HG03457 (cell line): ENCODE measurements around the gene FAM204A.

Source experiments
- ATAC-seq: cut with Tn5 transposase; IDR thresholded peaks from one replicate; pipeline ENCODE4 v1.9.1; 2021; ENCODE audit warnings: moderate number of reproducible peaks; ENCODE audit not compliant: unreplicated experiment

The FAM204A gene

DNA sequence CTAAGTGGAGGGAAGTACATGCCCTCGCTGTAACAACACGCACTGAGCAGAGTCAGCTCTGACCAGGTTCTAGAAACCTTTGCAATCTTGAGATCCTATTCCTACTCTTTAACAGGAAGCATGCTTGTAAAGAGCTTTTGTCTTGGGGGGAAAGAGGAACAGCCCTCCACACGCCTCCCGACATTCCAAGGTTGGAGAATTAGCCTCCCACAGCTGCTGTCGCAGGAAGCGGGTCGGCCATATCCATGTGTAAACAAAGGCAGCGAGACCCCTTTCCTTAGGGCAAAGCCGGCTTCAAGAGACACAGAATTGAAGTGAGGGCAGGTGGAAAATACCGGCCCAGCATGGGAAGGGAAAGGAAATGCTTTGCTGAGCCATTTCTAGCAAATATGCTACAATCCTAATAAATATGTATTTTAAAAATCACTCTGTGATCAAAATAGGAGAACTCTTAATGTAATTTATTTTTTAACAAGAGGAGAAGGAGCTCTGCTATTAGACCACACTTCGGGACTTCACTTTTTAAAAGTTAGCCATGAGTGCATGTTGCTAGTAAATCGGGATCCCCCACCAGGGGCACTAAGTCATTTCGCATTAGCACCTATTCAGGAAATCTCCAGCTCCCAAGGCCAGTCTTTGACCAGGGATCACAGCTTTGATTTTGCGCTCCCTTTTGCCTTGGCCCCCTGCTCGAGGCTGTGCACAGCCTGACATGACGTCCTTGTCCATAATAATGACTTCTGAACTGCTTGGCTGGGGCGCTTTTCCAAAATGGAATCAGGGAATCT lies 55.9 kb downstream of the FAM204A start:
- ATAC-seq: no peak

DNA sequence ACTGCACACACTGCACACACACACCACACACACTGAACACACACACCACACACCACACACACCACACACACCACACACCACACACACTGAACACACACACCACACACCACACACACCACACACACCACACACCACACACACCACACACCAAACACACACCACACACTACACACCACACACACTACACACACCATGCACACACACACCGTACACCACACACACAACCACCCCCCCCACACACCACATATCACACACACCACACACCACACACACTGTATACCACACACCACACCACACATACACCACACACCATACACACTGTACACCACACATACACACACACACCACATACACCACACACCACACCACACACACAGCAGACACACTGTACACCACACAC lies 59.5 kb downstream of the FAM204A start:
- ATAC-seq: no peak

DNA sequence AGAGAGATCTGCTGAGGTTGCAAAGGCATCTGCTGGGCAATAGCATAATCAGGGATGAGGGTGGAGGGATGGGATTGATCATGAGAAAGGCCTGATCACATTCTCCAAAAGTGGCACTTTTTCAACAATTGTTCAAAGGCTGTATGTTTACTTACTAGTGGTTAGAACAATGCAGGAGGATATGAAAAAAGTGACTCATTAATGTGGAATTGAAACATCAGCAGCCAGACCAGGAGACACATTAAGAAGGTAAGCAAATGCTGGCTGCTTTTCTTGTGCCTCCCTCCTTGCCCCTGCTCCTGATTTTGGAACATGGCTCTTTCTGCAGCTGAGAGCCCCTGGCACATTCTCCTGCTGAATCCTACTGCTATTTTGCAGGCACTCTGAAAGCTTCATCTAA lies 63.5 kb downstream of the FAM204A start:
- ATAC-seq: no peak

DNA sequence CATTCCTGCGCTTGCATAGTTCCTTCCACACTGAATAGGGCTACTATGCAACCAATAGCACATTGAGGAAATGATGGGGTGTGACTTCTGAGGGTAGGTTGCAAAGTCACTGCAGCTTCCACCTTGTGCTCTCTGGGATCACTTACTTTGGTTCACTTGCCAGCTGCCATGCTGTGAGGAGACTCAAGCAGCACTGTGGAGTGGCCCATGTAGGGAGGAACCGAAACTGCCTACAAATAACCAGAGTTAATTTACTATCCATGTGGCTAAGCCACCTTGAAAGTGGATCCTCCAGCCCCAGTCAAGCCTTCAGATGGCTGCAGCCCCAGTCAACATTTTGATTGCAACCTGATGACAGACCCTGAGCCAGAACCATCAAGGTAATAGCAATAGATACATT lies 64.3 kb downstream of the FAM204A start:
- ATAC-seq: no peak

DNA sequence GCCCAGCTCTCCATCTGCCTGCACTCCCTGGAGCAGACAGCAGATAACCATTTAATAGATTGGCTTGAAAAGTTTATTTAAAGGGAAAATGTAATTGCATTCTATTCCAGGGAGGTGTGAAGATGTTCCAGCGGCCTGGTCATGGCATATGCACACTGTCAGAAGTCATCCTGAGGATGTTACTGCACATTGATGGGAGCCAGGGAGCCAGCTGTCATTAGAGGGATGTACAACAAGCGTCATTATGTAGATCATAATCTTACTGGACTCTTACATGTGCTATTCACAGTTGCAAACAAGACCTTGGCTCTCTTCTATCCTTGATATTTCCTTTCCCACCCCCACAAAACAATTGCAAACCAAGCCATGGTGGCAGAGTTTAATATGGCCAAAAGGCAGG lies 65.4 kb downstream of the FAM204A start:
- ATAC-seq: no peak

DNA sequence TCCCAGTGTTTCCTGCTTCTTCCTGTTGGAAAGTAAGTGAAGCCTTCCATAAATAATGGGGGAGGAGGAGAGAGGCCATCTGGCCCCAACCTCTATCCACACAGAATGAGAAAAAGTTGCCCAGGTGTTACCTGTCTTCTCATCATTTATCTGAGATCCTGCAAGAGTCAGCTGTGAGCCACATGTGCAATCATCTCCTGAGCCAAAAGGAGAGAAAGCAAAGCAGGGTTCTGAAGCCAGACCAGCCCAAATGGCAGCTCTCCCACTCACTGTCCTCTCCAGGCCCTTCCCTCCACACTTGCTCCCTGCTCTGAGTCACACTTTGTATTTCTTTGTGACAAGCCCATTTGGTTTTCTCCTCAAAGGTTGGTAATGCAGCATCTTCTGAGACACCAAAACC lies 65.9 kb downstream of the FAM204A start:
- no peak for ATAC-seq

DNA sequence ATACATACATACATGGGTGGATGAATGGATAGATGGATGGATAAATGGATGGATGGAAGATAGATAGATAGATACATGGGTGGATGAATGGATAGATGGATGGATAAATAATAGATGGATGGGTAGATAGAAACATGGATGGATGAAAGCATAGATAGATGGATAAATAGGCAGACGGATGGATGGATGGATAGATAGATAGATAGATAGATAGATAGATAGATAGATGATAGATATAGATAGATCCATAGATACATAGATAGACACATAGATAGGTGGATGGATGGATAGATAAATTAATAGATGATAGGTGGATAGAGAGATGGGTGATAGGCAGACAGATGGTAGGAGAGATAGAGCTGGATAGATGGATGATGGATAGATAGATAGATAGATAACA lies 68.5 kb downstream of the FAM204A start:
- no peak for ATAC-seq

DNA sequence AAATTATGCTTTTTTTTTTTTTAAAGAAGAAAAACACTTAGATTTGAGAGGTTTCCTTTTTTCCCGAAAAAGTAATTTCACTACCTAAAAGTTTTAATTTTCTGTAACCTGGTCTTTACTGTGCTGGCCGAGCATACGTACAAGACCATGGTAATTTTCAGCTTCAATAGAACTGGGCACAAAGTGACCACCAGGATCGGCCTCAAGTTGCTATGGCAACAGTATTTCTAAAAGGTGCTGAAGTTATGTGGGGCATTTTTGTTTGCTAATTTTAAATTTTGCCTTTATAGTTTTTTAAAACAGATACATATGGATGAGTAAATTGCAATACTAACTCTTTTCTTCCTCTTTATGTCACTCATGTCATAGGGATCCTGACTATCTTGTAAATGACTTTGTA lies 69.4 kb downstream of the FAM204A start:
- no peak for ATAC-seq

DNA sequence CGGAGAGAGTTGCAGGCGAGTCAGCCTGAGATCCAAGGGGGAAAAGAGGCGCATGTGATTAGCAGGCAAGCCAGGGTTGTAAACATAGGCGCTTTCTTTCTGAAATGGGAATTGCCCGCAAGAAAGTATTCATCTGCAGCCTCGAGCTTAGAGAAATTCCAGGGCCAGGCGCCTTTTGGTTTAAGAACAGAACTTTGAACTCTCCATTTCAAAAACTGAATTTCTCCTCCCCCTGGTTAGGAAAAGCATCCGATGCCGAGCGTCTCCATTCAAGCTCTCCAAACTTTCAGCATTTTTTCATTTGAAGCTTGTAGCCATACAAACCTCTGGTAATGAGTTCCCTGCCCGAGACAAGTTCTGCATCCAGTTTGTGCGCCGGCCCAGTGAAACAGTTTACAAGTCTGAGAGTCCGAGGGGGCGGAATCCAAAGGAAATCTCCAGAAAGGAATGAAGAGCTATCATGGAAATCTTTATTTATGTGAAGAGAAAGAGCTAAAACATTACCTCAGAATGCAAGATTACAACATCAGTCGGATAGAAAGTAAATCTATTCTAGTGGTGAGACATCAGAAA lies 69.9 kb downstream of the FAM204A start:
- ATAC-seq: no peak

DNA sequence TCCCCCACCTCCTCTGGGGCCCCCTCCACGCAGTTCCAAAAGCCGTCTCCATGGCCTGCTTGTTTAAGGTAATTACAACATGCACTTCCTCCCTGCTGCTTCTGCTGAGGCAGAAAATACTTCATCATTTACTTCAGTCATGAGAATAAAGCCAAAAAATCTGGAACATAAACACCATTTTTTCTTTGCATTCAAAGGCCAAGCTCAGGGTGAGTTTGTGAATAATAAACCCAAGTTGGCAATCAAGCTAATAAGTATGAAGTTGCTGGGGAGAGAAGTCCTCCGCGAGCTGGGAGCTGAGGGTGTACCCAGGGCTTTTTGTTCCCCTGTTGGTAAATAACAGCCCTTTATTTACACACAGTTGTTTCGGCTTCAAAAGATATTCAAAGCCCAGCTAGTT lies 70.5 kb downstream of the FAM204A start:
- no peak for ATAC-seq

DNA sequence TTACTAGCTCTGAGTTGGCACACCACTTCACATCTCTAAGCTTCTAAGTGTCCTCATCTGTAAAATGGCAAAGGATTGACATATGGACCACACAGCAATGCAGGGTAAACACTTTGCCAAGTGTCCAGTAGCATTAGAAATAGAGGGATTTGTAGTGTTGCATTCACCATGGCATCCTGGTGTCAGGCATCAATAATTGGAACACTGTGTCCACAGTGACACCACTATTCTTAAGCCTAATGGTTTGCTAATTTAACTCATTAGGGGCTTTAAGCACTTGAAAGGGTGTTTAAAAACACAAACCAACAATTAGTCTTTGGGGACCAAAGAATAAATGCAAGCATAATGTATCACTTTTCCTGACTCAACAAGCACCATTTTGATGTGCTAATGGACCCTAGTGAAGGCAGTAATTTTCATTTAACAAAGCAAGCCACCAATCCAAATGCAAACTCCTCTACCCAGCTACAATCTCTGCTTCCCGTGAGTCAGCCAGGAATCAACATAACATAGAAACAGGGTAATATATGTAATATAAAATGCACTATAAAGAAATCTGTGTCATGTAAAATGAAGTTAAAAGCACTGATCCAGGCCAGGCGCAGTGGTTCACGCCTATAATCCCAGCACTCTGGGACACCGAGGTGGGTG lies 75.9 kb downstream of the FAM204A start:
- no peak for ATAC-seq

DNA sequence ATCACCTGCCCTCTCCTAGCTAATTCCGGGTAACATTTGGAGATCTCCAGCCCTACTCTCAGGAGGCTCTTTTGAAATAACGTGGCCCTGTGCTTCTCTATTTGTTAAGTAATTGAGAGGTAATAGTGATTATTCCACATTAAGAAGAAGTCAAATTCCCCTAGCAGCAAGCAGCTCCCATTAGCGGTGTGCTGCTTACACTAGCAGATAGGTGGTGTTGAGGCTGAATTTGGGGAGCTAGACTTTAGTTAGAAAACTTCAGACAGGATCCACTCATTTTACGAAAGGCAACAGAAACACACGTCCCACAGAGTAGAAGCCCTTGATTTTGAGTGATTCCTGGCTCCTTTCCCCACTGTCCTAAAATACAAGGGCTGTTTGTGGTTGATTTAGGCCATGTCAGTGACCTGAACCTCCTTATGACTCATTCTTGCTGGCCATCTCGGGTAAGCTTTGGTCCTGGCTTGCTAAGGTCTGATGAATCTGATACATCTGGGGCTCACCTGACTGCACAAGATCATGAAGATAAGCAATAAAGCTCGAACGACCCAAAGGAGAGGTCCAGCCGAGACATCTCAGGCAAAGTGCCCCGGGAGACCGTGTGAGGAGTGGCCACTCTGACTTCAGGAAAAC lies 77.2 kb downstream of the FAM204A start:
- no peak for ATAC-seq

DNA sequence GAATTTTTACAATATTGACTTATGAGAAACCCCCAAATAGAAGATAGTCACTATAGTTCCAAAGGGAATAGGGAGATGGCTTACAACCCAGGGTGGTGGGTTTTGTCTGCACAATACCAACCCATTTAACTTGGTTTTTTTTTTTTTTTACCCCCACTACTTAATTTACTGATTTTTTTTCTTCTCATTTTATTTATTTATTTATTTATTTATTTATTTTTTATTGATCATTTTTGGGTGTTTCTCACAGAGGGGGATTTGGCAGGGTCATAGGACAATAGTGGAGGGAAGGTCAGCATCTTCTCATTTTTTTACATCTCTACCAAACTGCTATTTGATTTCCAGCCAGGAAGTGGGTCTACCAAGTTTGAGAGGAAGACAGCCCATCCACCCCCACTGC lies 77.9 kb downstream of the FAM204A start:
- ATAC-seq: no peak

DNA sequence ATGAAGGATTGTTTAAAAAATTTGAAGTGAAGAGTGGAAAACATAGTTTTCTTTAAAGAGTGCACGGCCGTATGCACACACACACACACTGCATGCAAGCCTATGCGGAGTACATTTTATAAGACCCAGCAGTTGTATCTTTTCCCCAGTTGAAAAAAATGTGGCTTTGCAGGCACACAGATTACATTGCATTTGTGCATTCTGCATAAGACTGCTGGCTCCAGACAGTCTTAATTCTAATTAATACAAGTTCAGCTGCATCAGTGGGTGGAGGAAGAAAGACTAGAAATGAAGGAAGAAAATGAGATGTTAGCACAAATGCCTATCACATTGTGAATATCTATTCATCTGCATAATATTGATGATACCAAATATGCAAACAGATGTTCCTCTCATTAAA lies 79.6 kb downstream of the FAM204A start:
- ATAC-seq: no peak

DNA sequence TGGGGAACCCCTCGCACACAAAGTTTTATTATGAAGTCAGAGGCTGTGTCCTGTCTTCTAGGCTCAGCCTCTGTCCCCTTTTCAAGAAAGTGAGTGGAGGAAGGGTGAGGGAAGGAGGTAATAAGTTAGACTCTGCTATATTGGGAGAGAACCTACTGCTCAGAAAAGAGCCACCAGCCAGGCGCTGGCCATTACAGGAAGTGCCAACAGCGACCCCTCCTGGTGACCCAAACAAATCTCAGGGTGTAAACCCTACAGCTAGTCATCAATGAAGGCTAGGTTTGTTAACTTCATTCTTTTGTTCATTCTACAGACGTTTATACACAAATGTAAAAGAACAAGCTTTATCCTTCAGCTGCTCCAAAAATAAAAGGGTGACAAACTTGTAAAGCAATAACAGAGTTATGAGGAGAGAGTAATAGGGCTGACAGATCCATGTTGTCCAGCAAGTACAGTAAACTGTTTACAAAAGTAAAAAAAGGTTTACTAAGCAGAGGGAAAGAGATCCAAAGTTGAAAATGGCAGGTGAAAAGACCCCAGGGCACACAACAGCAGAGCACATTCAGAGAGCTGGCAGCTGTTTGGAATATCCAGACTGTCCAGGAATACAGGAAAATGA lies 82.7 kb downstream of the FAM204A start:
- ATAC-seq: no peak

DNA sequence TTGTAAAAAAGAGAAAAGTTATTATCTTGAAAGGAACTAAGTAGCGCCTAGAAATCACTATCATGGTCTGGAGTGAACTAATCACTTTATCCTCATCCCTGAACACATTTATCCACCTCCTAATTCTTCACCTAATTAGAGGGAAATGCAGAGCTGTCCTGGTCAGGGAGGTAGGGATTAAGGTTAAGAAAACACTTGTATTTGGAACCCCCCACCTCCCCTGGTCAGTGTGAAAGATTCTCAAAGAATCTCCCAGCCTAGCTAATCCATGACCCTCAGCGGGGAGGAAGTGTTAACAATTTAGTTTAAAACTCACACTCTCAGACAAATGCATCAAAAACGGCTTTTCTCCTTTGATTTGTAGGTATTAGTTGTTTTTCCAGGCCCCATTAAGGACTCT lies 83.8 kb downstream of the FAM204A start:
- ATAC-seq: no peak

DNA sequence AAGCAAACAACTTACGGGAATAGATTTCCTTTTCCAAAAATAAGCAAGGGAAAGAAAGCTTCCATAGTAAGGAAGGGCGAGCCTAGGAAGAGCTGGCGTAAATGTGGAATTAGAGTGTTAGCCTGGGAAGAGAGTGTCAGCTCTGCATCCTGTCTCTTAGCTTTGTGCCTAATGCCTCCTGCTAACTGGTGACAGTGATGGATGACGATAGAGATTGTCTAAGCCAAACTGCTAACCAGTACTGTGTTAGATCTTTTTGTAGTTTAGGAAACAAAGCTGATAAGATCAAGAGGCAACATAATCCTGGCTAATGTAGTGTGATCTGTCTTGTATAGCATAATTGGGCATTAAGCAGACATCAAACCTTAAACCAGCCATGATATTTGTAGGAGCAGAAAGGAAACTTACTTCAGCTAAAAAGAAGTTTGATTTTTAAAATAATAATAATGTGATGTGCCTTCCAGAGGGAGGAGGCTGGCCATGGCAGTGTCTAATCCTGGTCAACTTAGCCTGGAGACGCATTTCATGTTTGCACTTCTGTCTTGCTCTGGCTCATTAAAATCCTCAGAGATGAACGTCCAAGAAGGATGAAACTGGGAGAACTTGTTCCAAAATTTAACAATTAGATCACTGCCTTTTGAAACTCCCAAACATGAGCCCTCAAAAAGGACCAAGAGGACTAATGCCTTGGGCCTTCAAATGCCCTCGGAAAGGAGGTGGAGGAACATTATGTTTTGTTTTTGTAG lies 85.1 kb downstream of the FAM204A start:
- ATAC-seq: no peak

DNA sequence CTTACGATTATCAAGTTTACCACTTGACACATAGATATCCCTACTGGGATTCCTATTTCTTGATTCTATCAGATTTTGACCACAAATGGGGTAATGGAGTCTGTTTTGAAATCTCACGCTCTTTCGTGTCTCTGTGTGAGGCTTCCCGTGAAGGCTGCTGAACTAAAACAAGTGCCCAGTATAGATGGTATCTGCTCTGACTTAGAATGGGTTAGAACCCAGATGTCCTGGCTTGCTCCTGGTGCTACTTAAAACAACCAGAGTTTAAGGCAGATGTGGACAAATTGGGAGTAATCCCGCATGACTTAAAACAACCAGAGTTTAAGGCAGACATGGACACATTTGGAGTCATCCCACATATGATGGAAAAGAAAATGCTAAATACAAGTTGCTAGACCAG lies 85.9 kb downstream of the FAM204A start:
- ATAC-seq: no peak

DNA sequence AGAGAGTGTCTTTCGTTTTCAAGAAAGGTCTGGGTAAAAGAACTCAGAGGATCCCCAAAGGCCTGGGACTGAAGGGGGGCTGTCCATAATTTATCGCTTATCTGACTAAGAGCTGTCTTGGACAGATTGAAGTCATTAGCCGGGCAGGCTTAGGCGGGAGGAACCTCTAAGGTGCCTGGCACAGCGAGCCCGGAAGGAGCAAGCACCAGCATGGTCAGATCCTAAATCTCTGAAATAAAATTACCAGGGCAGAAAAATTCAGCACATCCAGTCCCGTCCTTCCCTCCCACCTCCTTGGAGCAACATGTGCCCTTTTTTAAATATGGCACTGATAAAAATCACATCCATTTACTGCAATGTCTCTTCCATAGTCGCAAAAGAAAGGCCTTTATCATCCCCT lies 86.8 kb downstream of the FAM204A start:
- ATAC-seq: no peak

DNA sequence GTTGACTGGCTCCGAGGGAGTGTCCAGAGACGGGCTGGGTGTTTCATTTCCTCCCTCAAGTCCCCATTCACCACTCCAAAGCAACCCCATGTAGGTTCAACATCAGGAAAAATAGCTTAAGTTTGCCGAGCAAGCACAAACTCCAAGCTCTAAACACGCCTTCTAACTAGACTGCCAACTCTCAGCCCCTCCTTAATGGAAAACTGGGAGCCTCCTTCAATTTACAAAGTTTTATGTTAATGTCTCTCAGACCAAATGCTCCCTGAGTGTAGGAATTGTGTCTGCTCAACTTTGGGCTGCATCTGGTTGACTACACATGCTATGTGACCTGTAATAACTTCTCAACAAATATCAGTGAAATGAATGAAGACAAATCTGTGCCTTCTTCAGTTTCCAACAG lies 87.5 kb downstream of the FAM204A start:
- ATAC-seq: no peak

DNA sequence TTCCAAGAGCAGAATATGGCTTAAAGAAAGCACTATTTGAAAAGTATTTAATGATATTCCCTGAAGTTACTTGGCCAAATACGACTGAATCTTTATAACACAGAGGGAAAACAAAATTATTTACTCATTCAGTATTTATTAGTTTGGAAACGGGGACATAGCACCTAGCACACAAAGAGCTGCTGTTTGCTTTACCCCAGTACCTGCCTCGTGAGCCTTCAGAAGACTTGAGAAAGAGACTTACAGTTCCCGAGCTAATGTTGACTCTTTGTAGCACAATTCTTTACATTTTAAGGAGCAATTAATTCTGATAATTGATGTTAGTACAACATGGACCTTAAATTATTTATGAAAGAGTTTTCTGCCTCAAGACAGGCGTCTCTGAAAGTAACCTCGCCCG lies 88.7 kb downstream of the FAM204A start:
- ATAC-seq: no peak
